Measurements from ENCODE around the gene MACF1. TPM values are rescaled to one million over a fixed set of nuclear protein-coding genes. Genes with fewer than 3 reads are reported as not detected.

Gene MACF1
- total and polyA plus RNA-seq, 2 of the 13 experiments (the other 11 are each of a cell fraction or from before 2014, with no cell fraction given): 36.7 to 65.4 TPM

- ATAC-seq (no peak), DNase-seq (ENCODE audit: low spot score) (no peak), FAIRE-seq (no peak)
- Histone ChIP-seq H3K27me3 (ENCODE audit: control insufficient read depth in 1 of 2, insufficient read depth in 2 of 2, low read length in 2 of 2) (no peaks in the 10 kb centered on the region), H3K4me1 (ENCODE audit: insufficient read depth, low read length) (no peaks in the 10 kb centered on the region), H3K4me3 (replicated peaks in 1 of 3; ENCODE audit: insufficient read depth in 1 of 3, low read depth in 2 of 3, low read length in 3 of 3) (no peak overlapping the region), H3K9me3 (ENCODE audit: low read length) (no peaks in the 10 kb centered on the region), H2AFZ (ENCODE audit: low read length) (no peak overlapping the region), H3K36me3 (replicated peaks in 1 of 2; ENCODE audit: control insufficient read depth in 1 of 2, insufficient read depth in 2 of 2, low read length in 2 of 2) (no peaks in the 10 kb centered on the region), H3K9ac (ENCODE audit: insufficient read depth, low read depth, low read length) (no peak overlapping the region), H3K79me2 (ENCODE audit: insufficient read depth, low read length) (no peaks in the 10 kb centered on the region), H4K20me1 (ENCODE audit: insufficient read depth, low read length) (no peaks in the 10 kb centered on the region), H3K4me2 (ENCODE audit: low read depth, low read length) (no peak overlapping the region), H3K27ac (ENCODE audit: extremely low read length, insufficient read depth, low read length) (no peak overlapping the region)
- TF ChIP-seq TFDP1 (CRISPR knock-in tag; IDR thresholded peaks at IDR 0.05; ENCODE audit: borderline replicate concordance) (no peak), FIP1L1 (IDR thresholded peaks at IDR 0.05; ENCODE audit: borderline replicate concordance, insufficient read depth, low read depth, low read length) (no peak), ZNF431 (CRISPR knock-in tag; IDR thresholded peaks at IDR 0.05; ENCODE audit: borderline replicate concordance, low read depth) (no peak), ZFP36 (IDR thresholded peaks at IDR 0.05; ENCODE audit: borderline replicate concordance, low read depth, low read length, partially characterized antibody) (no peak)
- in situ Hi-C loops (cut with HindIII; ENCODE audit: extremely low pct_ligation_motif_present, low pct_unique_long_range_greater_than_20kb) (no loop called here), intact Hi-C loops (cut with micrococcal nuclease; ENCODE audit: unreplicated experiment) (no loop called here)
- CTCF ChIA-PET (ENCODE audit: low intra/inter-chr PET ratio, low total read pairs): no interaction called here
- POLR2A ChIA-PET: no interaction called here
- BruUV-seq (replicated peaks): no TSS peak
- 57% methylated on average over 6 of the region's 6 CpGs for WGBS (ENCODE audit: low lambda C conversion rate)
These were observed 319.7 kb downstream of the MACF1 start for GRCh38 chr1:39524171-39524570.

- ChIA-PET POLR2A (no interaction called here), CTCF (ENCODE audit: low intra/inter-chr PET ratio, low total read pairs) (no interaction called here)
- FAIRE-seq: no peak
- Histone ChIP-seq H3K36me3 (replicated peaks in 1 of 2; ENCODE audit: control insufficient read depth in 1 of 2, insufficient read depth in 2 of 2, low read length in 2 of 2) (no peaks in the 10 kb centered on the region), H3K4me3 (replicated peaks in 1 of 3; ENCODE audit: insufficient read depth in 1 of 3, low read depth in 2 of 3, low read length in 3 of 3) (no peak overlapping the region), H3K4me2 (ENCODE audit: low read depth, low read length) (no peak overlapping the region), H3K9ac (ENCODE audit: insufficient read depth, low read depth, low read length) (no peak overlapping the region), H3K9me3 (ENCODE audit: low read length) (no peaks in the 10 kb centered on the region), H3K4me1 (ENCODE audit: insufficient read depth, low read length) (no peaks in the 10 kb centered on the region), H2AFZ (ENCODE audit: low read length) (no peak overlapping the region), H3K79me2 (ENCODE audit: insufficient read depth, low read length) (no peaks in the 10 kb centered on the region), H3K27me3 (ENCODE audit: control insufficient read depth in 1 of 2, insufficient read depth in 2 of 2, low read length in 2 of 2) (no peaks in the 10 kb centered on the region), H3K27ac (ENCODE audit: extremely low read length, insufficient read depth, low read length) (no peak overlapping the region), H4K20me1 (ENCODE audit: insufficient read depth, low read length) (no peaks in the 10 kb centered on the region)
- in situ Hi-C loops (cut with HindIII; ENCODE audit: extremely low pct_ligation_motif_present, low pct_unique_long_range_greater_than_20kb): loop anchor here (25.0 kb wide), 1 partner anchor 437 kb away; no protein-coding TSS in a partner anchor
- DNase-seq (ENCODE audit: low spot score): no peak
- TF ChIP-seq ZNF207 (IDR thresholded peaks at IDR 0.05; ENCODE audit: borderline replicate concordance) (no peak), NR2F2 (IDR thresholded peaks at IDR 0.05; ENCODE audit: borderline replicate concordance, low read depth) (no peak), ZNF691 (CRISPR knock-in tag; IDR thresholded peaks at IDR 0.05; ENCODE audit: borderline replicate concordance, low read depth) (no peak), DDIT3 (CRISPR knock-in tag; IDR thresholded peaks at IDR 0.05) (no peak), CHD4 (IDR thresholded peaks at IDR 0.05; ENCODE audit: borderline replicate concordance, low read length) (no peak), ZMYM2 (CRISPR knock-in tag; IDR thresholded peaks at IDR 0.05) (no peak)
- 81% methylated on average over 14 of the region's 15 CpGs for WGBS (ENCODE audit: low lambda C conversion rate)
- BruUV-seq (replicated peaks): no TSS peak
- intact Hi-C loops (cut with micrococcal nuclease; ENCODE audit: unreplicated experiment): no loop called here
- no peak for ATAC-seq
These were observed 320.3 kb downstream of the MACF1 start for GRCh38 chr1:39524591-39525365.

Measured in HepG2 (cell line).